Calu3 (cell line): ENCODE data around the gene DAPK3. TPM values are rescaled to one million over a fixed set of nuclear protein-coding genes. Genes with fewer than 3 reads are reported as not detected.
"Not testable (repeated sequence)": the region's sequence is repeated elsewhere in the genome, so short reads cannot be mapped to it uniquely, and the experiment has no call there.

ENCODE experiments used
- BruUV-seq: library from RNA; stranded (reverse); fragments of 400-500 nt; replicated peaks from 2 replicates; lab custom pipeline; 2021; lab: Mats Ljungman, UMichigan
- CTCF ChIA-PET: fragments of 300-600 bp; sonication (Branson Sonifier 250); formaldehyde crosslinking; loops from one replicate; lab custom pipeline; 2022; ENCODE audit warnings: antibody characterized with exemption; lab: Charles Lee
- DNase-seq: peaks from one replicate; pipeline ENCODE4 v3.0.0; 2022
- H3K27ac Mint-ChIP-seq: one replicate; pipeline ENCODE4 v1.8.0; 2022; ENCODE audit warnings: mixed read lengths; ENCODE audit not compliant: unreplicated experiment
- H3K27me3 Mint-ChIP-seq: one replicate; pipeline ENCODE4 v1.8.0; 2022; ENCODE audit warnings: mixed read lengths; ENCODE audit not compliant: unreplicated experiment
- H3K36me3 Mint-ChIP-seq: one replicate; pipeline ENCODE4 v1.8.0; 2022; ENCODE audit warnings: mild to moderate bottlenecking, moderate library complexity, mixed read lengths; ENCODE audit not compliant: insufficient read depth, unreplicated experiment
- H3K4me1 Mint-ChIP-seq: one replicate; pipeline ENCODE4 v1.8.0; 2022; ENCODE audit warnings: mild to moderate bottlenecking, low read depth, mixed read lengths; ENCODE audit not compliant: unreplicated experiment
- H3K4me3 Mint-ChIP-seq: one replicate; pipeline ENCODE4 v1.8.0; 2022; ENCODE audit warnings: mild to moderate bottlenecking, low read depth, moderate library complexity, mixed read lengths; ENCODE audit not compliant: unreplicated experiment
- H3K9me3 Mint-ChIP-seq: one replicate; pipeline ENCODE4 v1.8.0; 2022; ENCODE audit warnings: low read depth, mixed read lengths; ENCODE audit not compliant: unreplicated experiment
- intact Hi-C: fragments of 100-400 bp; cut with micrococcal nuclease; formaldehyde crosslinking; loops from one replicate; pipeline ENCODE4 v1.10.0; 2022; ENCODE audit not compliant: unreplicated experiment
- total RNA-seq: library from RNA; stranded (reverse); gene quantifications from 2 replicates; pipeline ENCODE4 v1.2.3, GENCODE V29; 2022
- TF ChIP-seq, protein P1 (sequence below): fragments of 200-600 bp; IDR thresholded peaks from one replicate; pipeline ENCODE4 v1.8.0; 2022; ENCODE audit warnings: antibody characterized with exemption; ENCODE audit not compliant: unreplicated experiment

The DAPK3 gene
- total RNA-seq, 1 experiment from 2014 or later = 50.9 TPM

DNA sequence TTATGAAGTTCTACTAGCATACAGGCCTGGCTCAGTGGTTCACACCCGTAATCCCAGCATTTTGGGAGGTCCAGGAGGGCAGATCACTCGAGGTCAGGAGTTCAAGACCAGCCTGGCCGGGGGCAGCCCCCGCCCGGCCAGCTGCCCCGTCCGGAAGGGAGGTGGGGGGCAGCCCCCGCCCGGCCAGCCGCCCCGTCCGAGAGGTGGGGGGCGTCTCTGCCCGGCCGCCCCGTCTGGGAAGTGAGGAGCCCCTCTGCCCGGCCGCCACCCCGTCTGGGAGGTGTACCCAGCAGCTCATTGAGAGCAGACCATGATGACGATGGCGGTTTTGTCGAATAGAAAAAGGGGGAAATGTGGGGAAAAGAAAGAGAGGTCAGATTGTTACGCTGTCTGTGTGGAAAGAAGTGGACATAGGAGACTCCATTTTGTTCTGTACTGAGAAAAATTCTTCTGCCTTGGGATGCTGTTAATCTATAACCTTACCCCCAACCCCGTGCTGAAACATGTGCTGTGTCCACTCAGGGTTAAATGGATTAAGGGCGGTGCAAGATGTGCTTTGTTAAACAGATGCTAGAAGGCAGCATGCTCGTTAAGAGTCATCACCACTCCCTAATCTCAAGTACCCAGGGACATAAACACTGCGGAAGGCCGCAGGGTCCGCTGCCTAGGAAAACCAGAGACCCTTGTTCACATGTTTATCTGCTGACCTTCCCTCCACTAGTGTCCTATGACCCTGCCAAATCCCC, 27.9 kb upstream of the DAPK3 start:
- H3K9me3 Mint-ChIP-seq, BruUV-seq, H3K27ac Mint-ChIP-seq, intact Hi-C loops, H3K36me3 Mint-ChIP-seq, H3K27me3 Mint-ChIP-seq, H3K4me3 Mint-ChIP-seq, H3K4me1 Mint-ChIP-seq, DNase-seq: not testable (repeated sequence)
- CTCF ChIA-PET = interaction anchor here (0.7 kb wide), 1 partner anchor 745 kb away, joined by 4 read pairs; no protein-coding TSS in a partner anchor

DNA sequence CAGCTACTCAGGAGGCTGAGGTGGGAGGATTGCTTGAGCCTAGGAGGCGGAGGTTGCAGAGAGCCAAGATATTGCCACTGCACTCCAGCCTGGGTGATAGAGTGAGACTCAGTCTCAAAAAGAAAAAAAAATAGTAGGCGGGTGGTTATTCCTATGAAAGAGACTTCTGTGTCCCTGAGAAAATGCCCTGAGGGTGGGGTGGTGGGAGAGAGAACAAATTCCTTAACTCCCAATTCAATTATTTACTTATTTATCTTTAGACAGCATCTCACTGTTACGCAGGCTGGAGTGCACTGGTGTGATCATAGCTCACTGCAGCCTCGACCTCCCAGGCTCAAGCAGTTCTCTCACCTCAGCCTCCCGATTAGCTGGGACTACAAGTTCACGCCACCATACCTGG, 24.7 kb upstream of the DAPK3 start:
- TF ChIP-seq, protein P1, sequence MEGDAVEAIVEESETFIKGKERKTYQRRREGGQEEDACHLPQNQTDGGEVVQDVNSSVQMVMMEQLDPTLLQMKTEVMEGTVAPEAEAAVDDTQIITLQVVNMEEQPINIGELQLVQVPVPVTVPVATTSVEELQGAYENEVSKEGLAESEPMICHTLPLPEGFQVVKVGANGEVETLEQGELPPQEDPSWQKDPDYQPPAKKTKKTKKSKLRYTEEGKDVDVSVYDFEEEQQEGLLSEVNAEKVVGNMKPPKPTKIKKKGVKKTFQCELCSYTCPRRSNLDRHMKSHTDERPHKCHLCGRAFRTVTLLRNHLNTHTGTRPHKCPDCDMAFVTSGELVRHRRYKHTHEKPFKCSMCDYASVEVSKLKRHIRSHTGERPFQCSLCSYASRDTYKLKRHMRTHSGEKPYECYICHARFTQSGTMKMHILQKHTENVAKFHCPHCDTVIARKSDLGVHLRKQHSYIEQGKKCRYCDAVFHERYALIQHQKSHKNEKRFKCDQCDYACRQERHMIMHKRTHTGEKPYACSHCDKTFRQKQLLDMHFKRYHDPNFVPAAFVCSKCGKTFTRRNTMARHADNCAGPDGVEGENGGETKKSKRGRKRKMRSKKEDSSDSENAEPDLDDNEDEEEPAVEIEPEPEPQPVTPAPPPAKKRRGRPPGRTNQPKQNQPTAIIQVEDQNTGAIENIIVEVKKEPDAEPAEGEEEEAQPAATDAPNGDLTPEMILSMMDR = no peak
- intact Hi-C loops = no loop called here
- Mint-ChIP-seq H3K4me1 (peaks cover 6% of the 10 kb centered on the region), H3K9me3 (peaks cover 3% of the 10 kb centered on the region), H3K4me3 (no peak overlapping the region), H3K27ac (no peak overlapping the region), H3K36me3 (no peaks in the 10 kb centered on the region), H3K27me3 (no peaks in the 10 kb centered on the region)
- CTCF ChIA-PET = no interaction called here
- no TSS peak for BruUV-seq
- DNase-seq = no peak

DNA sequence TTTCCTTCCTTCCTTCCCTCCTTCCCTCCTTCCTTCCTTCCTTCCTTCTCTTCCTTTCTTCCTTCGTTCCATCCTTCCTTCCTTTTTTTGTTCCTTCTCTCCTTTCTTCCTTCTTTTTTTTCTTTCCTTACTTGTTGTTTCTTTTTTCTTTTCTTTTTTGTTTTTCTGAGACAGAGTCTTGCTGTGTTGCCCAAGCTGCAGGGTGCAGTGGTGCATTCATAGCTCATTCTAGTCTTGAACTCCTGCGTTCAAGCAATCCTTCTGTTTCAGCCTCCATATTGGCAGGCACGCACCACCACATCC, 19.9 kb upstream of the DAPK3 start:
- DNase-seq = no peak
- Mint-ChIP-seq H3K9me3 (peaks cover 3% of the 10 kb centered on the region), H3K27me3 (no peaks in the 10 kb centered on the region), H3K4me3 (peak overlapping the region; percentile 69), H3K4me1 (peaks cover 8% of the 10 kb centered on the region), H3K36me3 (peaks cover 12% of the 10 kb centered on the region), H3K27ac (peak overlapping the region; percentile 35)
- CTCF ChIA-PET = interaction anchor here (1.0 kb wide), 1 partner anchor 138 kb away, joined by 3 read pairs; no protein-coding TSS in a partner anchor
- TF ChIP-seq, protein P1 = no peak
- BruUV-seq = no TSS peak
- intact Hi-C loops = no loop called here

DNA sequence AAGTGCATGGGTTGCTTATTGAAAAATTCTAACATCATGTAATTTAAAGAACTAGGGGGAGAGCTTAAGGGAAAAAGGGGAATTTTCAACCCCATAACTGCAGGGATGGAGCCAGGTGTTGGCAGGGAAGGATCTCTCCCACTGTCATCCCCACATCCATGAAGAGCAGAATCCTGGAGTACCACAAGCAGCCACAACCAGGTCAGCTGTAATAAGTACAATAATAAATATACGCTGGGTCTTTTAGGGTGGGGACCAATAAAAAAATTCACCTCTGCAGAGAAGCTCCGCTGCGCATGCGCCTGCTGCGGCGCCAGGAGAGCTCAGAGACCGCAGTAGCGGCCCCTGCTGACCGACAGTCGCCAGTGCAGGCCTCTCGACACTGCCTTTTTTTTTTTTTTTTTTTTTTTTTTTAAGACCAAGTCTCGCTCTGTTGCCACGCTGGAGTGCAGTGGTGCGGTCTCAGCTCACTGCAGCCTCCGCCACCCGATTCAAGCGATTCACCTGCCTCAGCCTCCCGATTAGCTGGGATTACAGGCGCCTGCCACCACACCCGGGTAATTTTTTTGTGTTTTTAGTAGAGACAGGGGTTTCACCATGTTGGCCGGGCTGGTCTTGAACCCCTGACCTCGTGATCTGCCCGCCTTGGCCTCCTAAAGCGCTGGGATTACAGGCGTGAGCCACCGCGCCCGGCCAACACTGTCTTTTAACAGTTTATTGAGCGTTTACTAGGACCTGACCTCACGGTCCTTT, 16.9 kb upstream of the DAPK3 start:
- Mint-ChIP-seq H3K36me3 (peaks cover 40% of the 10 kb centered on the region), H3K4me1 (peaks cover 10% of the 10 kb centered on the region), H3K27ac (no peak overlapping the region), H3K27me3 (no peaks in the 10 kb centered on the region), H3K4me3 (no peak overlapping the region), H3K9me3 (peaks cover 3% of the 10 kb centered on the region)
- peak; percentile 74 for DNase-seq
- TF ChIP-seq, protein P1 = peak; percentile 72
- BruUV-seq = no TSS peak
- intact Hi-C loops = loop anchor here (5.0 kb wide), 2 partner anchors 135 to 215 kb away; no protein-coding TSS in a partner anchor
- CTCF ChIA-PET = interaction anchor here (0.5 to 1.8 kb wide), 19 partner anchors 11 to 483 kb away, joined by 3 to 16 read pairs (median 5); partner anchors contain the start of gene DAPK3
